H9 (cell line): ENCODE measurements around the gene PMPCB. TPM values are rescaled to one million over a fixed set of nuclear protein-coding genes. Genes with fewer than 3 reads are reported as not detected.

Source experiments
- DNase-seq: peaks from one replicate; pipeline ENCODE4 v3.0.0-alpha.2; 2017
- H2AFZ ChIP-seq: one replicate; pipeline ENCODE4 v1.6.1; 2013; ENCODE audit warnings: mild to moderate bottlenecking, low read length, control low read depth, moderate library complexity
- H2AK5ac ChIP-seq: 2 replicates; pipeline ENCODE4 v1.6.1; 2013; ENCODE audit warnings: low read length, control low read depth, mixed read lengths; ENCODE audit not compliant: insufficient read length
- H2BK120ac ChIP-seq: one replicate; pipeline ENCODE4 v1.6.1; 2013; ENCODE audit warnings: low read depth, mild to moderate bottlenecking, low read length, control low read depth, inconsistent platforms; ENCODE audit not compliant: poor library complexity, severe bottlenecking
- H2BK12ac ChIP-seq: 2 replicates; pipeline ENCODE4 v1.6.1; 2013; ENCODE audit warnings: low read length, control low read depth, mixed read lengths, low read depth; ENCODE audit not compliant: insufficient read length
- H2BK15ac ChIP-seq: 2 replicates; pipeline ENCODE4 v1.6.1; 2013; ENCODE audit warnings: low read depth, low read length, control low read depth
- H2BK20ac ChIP-seq: one replicate; pipeline ENCODE4 v1.6.1; 2013; ENCODE audit warnings: low read depth, mild to moderate bottlenecking, low read length, control low read depth, inconsistent platforms; ENCODE audit not compliant: poor library complexity, severe bottlenecking
- H2BK5ac ChIP-seq: 2 replicates; pipeline ENCODE4 v1.6.1; 2013; ENCODE audit warnings: low read length, control low read depth, mixed read lengths; ENCODE audit not compliant: insufficient read length
- H3K14ac ChIP-seq: 2 replicates; pipeline ENCODE4 v1.6.1; 2013; ENCODE audit warnings: low read length, control low read depth; ENCODE audit not compliant: insufficient read depth
- H3K18ac ChIP-seq: 2 replicates; pipeline ENCODE4 v1.6.1; 2013; ENCODE audit warnings: low read depth, mild to moderate bottlenecking, mixed read lengths, low read length, control low read depth; ENCODE audit not compliant: insufficient read length
- H3K23ac ChIP-seq: 2 replicates; pipeline ENCODE4 v1.6.1; 2013; ENCODE audit warnings: low read length, control low read depth, mixed read lengths, low read depth; ENCODE audit not compliant: insufficient read length
- H3K23me2 ChIP-seq: 2 replicates; pipeline ENCODE4 v1.6.1; 2013; ENCODE audit warnings: low read depth, mild to moderate bottlenecking, mixed read lengths, low read length, control low read depth; ENCODE audit not compliant: insufficient read length, poor library complexity, severe bottlenecking
- H3K27ac ChIP-seq: 2 replicates; pipeline ENCODE4 v1.5.1; 2013; ENCODE audit warnings: low read length, control low read depth, mixed read lengths, low read depth; ENCODE audit not compliant: insufficient read length
- H3K27me3 ChIP-seq: 2 replicates; pipeline ENCODE4 v1.6.1; 2013; ENCODE audit warnings: low read length, control low read depth, inconsistent platforms; ENCODE audit not compliant: insufficient read depth
- H3K4ac ChIP-seq: 2 replicates; pipeline ENCODE4 v1.6.1; 2013; ENCODE audit warnings: low read depth, mild to moderate bottlenecking, control low read depth, inconsistent platforms, low read length, moderate library complexity
- H3K4me1 ChIP-seq: 2 replicates; pipeline ENCODE4 v1.6.1; 2013; ENCODE audit warnings: low read length, control low read depth, inconsistent platforms; ENCODE audit not compliant: insufficient read depth
- H3K4me2 ChIP-seq: 2 replicates; pipeline ENCODE4 v1.6.1; 2013; ENCODE audit warnings: low read length, control low read depth, mixed read lengths; ENCODE audit not compliant: insufficient read length, insufficient read depth
- H3K56ac ChIP-seq: 2 replicates; pipeline ENCODE4 v1.6.1; 2013; ENCODE audit warnings: low read depth, mild to moderate bottlenecking, mixed read lengths, low read length, control low read depth; ENCODE audit not compliant: insufficient read length
- H3K79me1 ChIP-seq: 2 replicates; pipeline ENCODE4 v1.6.1; 2013; ENCODE audit warnings: low read depth, mild to moderate bottlenecking, moderate library complexity, low read length, control low read depth, inconsistent platforms; ENCODE audit not compliant: insufficient read depth, poor library complexity, severe bottlenecking
- H3K79me2 ChIP-seq: 2 replicates; pipeline ENCODE4 v1.6.1; 2013; ENCODE audit warnings: low read length, control low read depth, inconsistent platforms; ENCODE audit not compliant: insufficient read depth
- H3K9ac ChIP-seq: 2 replicates; pipeline ENCODE4 v1.6.1; 2013; ENCODE audit warnings: low read length, control low read depth, mixed read lengths; ENCODE audit not compliant: insufficient read length; ENCODE audit errors: extremely low read depth
- H3K9me3 ChIP-seq: one replicate; pipeline ENCODE4 v1.6.1; 2013; ENCODE audit warnings: low read depth, low read length, inconsistent platforms; ENCODE audit not compliant: control insufficient read depth
- H3T11ph ChIP-seq: one replicate; pipeline ENCODE4 v1.6.1; 2013; ENCODE audit warnings: mild to moderate bottlenecking, low read length, control low read depth, inconsistent platforms
- H4K20me1 ChIP-seq: one replicate; pipeline ENCODE4 v1.6.1; 2013; ENCODE audit not compliant: control insufficient read depth, insufficient read length, insufficient read depth
- H4K5ac ChIP-seq: 2 replicates; pipeline ENCODE4 v1.6.1; 2013; ENCODE audit warnings: low read depth, mild to moderate bottlenecking, mixed read lengths, low read length, control low read depth; ENCODE audit not compliant: insufficient read length
- H4K8ac ChIP-seq: replicated peaks from 2 replicates; pipeline ENCODE4 v1.6.1; 2013; ENCODE audit warnings: low read length, control low read depth, mixed read lengths, low read depth; ENCODE audit not compliant: insufficient read length
- H4K91ac ChIP-seq: 2 replicates; pipeline ENCODE4 v1.6.1; 2013; ENCODE audit warnings: low read depth, mild to moderate bottlenecking, moderate library complexity, mixed read lengths, low read length, control low read depth; ENCODE audit not compliant: insufficient read length
- H3K27ac Mint-ChIP-seq, 3 experiments: 2 replicates in 2 of 3; 3 replicates in 1 of 3; pipeline ENCODE4 v1.8.0; 2020 to 2021; ENCODE audit warnings: mixed read lengths in 3 of 3, mild to moderate bottlenecking in 1 of 3, moderate library complexity in 1 of 3
- H3K27me3 Mint-ChIP-seq: 2 replicates; pipeline ENCODE4 v1.8.0; 2021; ENCODE audit warnings: low read depth, mild to moderate bottlenecking, moderate library complexity, mixed read lengths
- H3K36me3 Mint-ChIP-seq, 3 experiments: 2 replicates in 2 of 3; 3 replicates in 1 of 3; pipeline ENCODE4 v1.8.0; 2020 to 2021; ENCODE audit warnings: low read depth in 3 of 3, mixed read lengths in 3 of 3; ENCODE audit not compliant: insufficient read depth in 1 of 3
- H3K4me1 Mint-ChIP-seq, 2 experiments: 2 replicates each; pipeline ENCODE4 v1.8.0; 2020; ENCODE audit warnings: mixed read lengths in 2 of 2
- H3K4me3 Mint-ChIP-seq, 2 experiments: 2 replicates in 1 of 2; 3 replicates in 1 of 2; pipeline ENCODE4 v1.8.0; 2020 to 2021; ENCODE audit warnings: mild to moderate bottlenecking in 2 of 2, mixed read lengths in 2 of 2, moderate library complexity in 1 of 2
- H3K9me3 Mint-ChIP-seq, 2 experiments: 2 replicates in 1 of 2; 3 replicates in 1 of 2; pipeline ENCODE4 v1.8.0; 2020; ENCODE audit warnings: mild to moderate bottlenecking in 2 of 2, mixed read lengths in 2 of 2, moderate library complexity in 1 of 2
- CTCF ChIP-seq: fragments of 200-600 bp; sonication (generic); conservative IDR thresholded peaks from 3 replicates; pipeline ENCODE4 v1.8.0; 2021; ENCODE audit warnings: antibody characterized with exemption, mild to moderate bottlenecking
- WGBS: extraction: QIAGEN DNeasy Blood & Tissue Kit; methylation state at CpG from one replicate; pipeline ENCODE4 v1.1.7; 2013; ENCODE audit warnings: missing lambda C conversion rate, low lambda C conversion rate, mixed read lengths; ENCODE audit not compliant: insufficient read length; ENCODE audit errors: extremely low coverage; 5-methylcytosine and 5-hydroxymethylcytosine counted together
- total RNA-seq: library from RNA; stranded (reverse); gene quantifications from 2 replicates; pipeline ENCODE4 v1.2.1, GENCODE V29; 2021

PMPCB gene
- total RNA-seq, 1 experiment from 2014 or later = 90.6 TPM

DNA sequence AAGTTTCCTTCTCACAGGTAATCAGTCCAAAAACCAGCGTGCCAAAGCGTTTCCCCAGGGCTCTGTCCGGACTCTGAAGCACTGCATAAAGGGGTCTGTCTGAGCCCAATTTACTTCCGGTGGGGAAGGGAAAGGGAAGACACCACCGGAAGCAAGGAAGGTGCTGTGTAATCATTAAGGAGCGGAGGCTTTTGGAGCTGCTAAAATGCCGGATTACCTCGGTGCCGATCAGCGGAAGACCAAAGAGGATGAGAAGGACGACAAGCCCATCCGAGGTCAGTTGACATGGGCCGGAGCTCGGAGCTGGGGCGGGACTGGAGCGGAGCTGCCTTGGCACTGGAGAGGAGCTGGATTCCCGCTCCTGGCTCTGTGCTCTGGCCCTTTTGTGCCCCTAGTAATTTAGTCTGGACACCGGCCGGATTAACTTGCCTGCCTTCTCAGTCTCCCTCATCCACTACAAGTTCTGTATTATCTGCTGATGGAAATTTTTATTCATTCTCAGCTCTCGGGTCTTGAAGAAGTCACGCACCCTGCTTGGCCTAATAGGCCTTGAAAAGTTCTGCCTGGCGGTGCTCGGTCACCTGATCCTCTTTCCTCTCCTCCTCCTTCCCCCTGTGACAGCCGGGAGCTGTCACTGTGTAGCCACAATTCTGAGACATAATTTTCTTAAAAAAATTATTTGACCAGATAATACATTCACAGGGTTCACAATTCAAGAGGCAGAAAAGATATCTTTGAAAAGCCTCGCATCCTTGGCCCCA lies 50.5 kb downstream of the PMPCB start, which contains the start of gene PSMC2:
Gene PSMC2, plus strand, starts transcription at position 137 of the 761 bp plus-strand sequence. Its CDS starts 69 bp downstream, at position 206.
- Histone ChIP-seq H3K4me1 (no peaks in the 10 kb centered on the region), H2BK20ac (no peak within 1 kb of the TSS), H3K56ac (no peak within 1 kb of the TSS), H3K79me2 (peaks cover 44% of the 10 kb centered on the region), H4K8ac (no peak within 1 kb of the TSS), H3K27me3 (no peaks in the 10 kb centered on the region), H2AK5ac (no peak within 1 kb of the TSS), H2BK12ac (no peak within 1 kb of the TSS), H3K9me3 (no peaks in the 10 kb centered on the region), H2BK5ac (no peak within 1 kb of the TSS), H3K23ac (no peak within 1 kb of the TSS), H4K5ac (no peak within 1 kb of the TSS), H3K4ac (no peak within 1 kb of the TSS), H3K14ac (no peak within 1 kb of the TSS), H3K9ac (peak within 1 kb of the TSS; percentile 90), H2BK120ac (no peak within 1 kb of the TSS), H3T11ph (no peak within 1 kb of the TSS), H3K4me2 (peak within 1 kb of the TSS; percentile 56), H4K91ac (no peak within 1 kb of the TSS), H3K23me2 (peaks cover 5% of the 10 kb centered on the region), H3K27ac (peak within 1 kb of the TSS; percentile 15), H3K79me1 (peaks cover 10% of the 10 kb centered on the region), H2AFZ (no peak within 1 kb of the TSS), H4K20me1 (no peaks in the 10 kb centered on the region), H3K18ac (no peak within 1 kb of the TSS), H2BK15ac (no peak within 1 kb of the TSS)
- peaks cover 2 to 12% (median 3%) of the 10 kb centered on the region in 3 experiments; a peak in 6 of 7 replicates for H3K36me3 Mint-ChIP-seq
- no CpG with 5 or more reads among the region's 25 CpGs for WGBS
- H3K4me3 Mint-ChIP-seq = peak within 1 kb of the TSS; percentile 100
- H3K4me1 Mint-ChIP-seq = peaks cover 15 to 20% of the 10 kb centered on the region in 2 experiments
- peak; percentile 86 for DNase-seq
- TF ChIP-seq CTCF = no peak
- H3K9me3 Mint-ChIP-seq = no peaks in the 10 kb centered on the region; a peak in 1 of 5 replicates
- H3K27ac Mint-ChIP-seq = peak within 1 kb of the TSS; percentile 99 to 100 (median 99)
- H3K27me3 Mint-ChIP-seq = no peaks in the 10 kb centered on the region
